NCI-H1048 (cell line): ENCODE results near the gene RNASE8.
"Not testable (repeated sequence)": the region's sequence is repeated elsewhere in the genome, so short reads cannot be mapped to it uniquely, and the experiment has no call there.

Source experiments
- DNase-seq: peaks from one replicate; lab custom pipeline; 2025; lab: John Stamatoyannopoulos, UW

The RNASE8 gene

GRCh38 chr14:21057803-21058675 is at the start of gene RNASE8:
RNASE8 (plus strand) TSS chr14:21057822; CDS start chr14:21057893, 71 bp downstream.
- no peak for DNase-seq

- DNase-seq, result not testable (repeated sequence)
Measured at GRCh38 chr14:21009721-21010120, 47.9 kb upstream of the RNASE8 start.

- no peak for DNase-seq
Measured at GRCh38 chr14:21011136-21011535, 46.5 kb upstream of the RNASE8 start.

- DNase-seq, result peak; percentile 56
Measured at GRCh38 chr14:21014761-21015190, 42.8 kb upstream of the RNASE8 start.

- DNase-seq, result no peak
Measured at GRCh38 chr14:21015312-21015711, 42.3 kb upstream of the RNASE8 start.

GRCh38 chr14:21016413-21017190 is 41.0 kb upstream of the RNASE8 start:
- no peak for DNase-seq

- DNase-seq, result no peak
Measured at GRCh38 chr14:21017528-21018245, 39.9 kb upstream of the RNASE8 start.

GRCh38 chr14:21018286-21018685 is 39.3 kb upstream of the RNASE8 start:
- DNase-seq, result no peak

- no peak for DNase-seq
Measured at GRCh38 chr14:21018781-21019180, 38.8 kb upstream of the RNASE8 start.

- DNase-seq, result no peak
Measured at GRCh38 chr14:21019366-21019765, 38.3 kb upstream of the RNASE8 start.

GRCh38 chr14:21020977-21021545 is 36.6 kb upstream of the RNASE8 start:
- DNase-seq, result no peak

GRCh38 chr14:21022686-21023085 is 34.9 kb upstream of the RNASE8 start:
- DNase-seq, result no peak

- DNase-seq, result no peak
Measured at GRCh38 chr14:21023174-21023573, 34.4 kb upstream of the RNASE8 start.

GRCh38 chr14:21023817-21024584 is 33.6 kb upstream of the RNASE8 start:
- no peak for DNase-seq

GRCh38 chr14:21024585-21025370 is 32.8 kb upstream of the RNASE8 start, which contains the start of gene NDRG2:
NDRG2 (minus strand) TSS chr14:21025061; CDS start chr14:21023315, 1,746 bp downstream.
- DNase-seq, result peak; percentile 45

GRCh38 chr14:21025371-21026273 is 32.0 kb upstream of the RNASE8 start:
- DNase-seq, result no peak

GRCh38 chr14:21026274-21026987 is 31.2 kb upstream of the RNASE8 start:
- DNase-seq, result no peak

- no peak for DNase-seq
Measured at GRCh38 chr14:21026988-21027315, 30.7 kb upstream of the RNASE8 start.

GRCh38 chr14:21029917-21030316 is 27.7 kb upstream of the RNASE8 start, which contains the start of gene TPPP2:
TPPP2 (plus strand) TSS chr14:21030217; CDS start chr14:21030582, 365 bp downstream.
- no peak for DNase-seq
